Peyer's patch (tissue), 4 donors: Measurements from ENCODE around the gene ZNF664. TPM values are rescaled to one million over a fixed set of nuclear protein-coding genes. Genes with fewer than 3 reads are reported as not detected.

Experiments used
- DNase-seq, 3 donors: peaks; one replicate each; pipeline ENCODE4 v3.0.0-alpha.2; 2017 to 2019
- H3K27ac ChIP-seq, 4 donors: fragments of 200-600 bp; sonication (generic); one replicate each; pipeline ENCODE4 v1.5.1; 2016 to 2019
- H3K27me3 ChIP-seq, 2 donors: fragments of 200-600 bp; sonication (generic); one replicate each; pipeline ENCODE4 v1.5.1; 2019
- H3K36me3 ChIP-seq, 3 donors: fragments of 200-600 bp; sonication (generic); one replicate each; pipeline ENCODE4 v1.5.1; 2016 to 2019
- H3K4me1 ChIP-seq, 4 donors: fragments of 200-600 bp; sonication (generic); one replicate each; pipeline ENCODE4 v1.5.1; 2016 to 2019
- H3K4me3 ChIP-seq, 4 donors: fragments of 200-600 bp; sonication (generic); 1 replicate in 3 of 4; 2 replicates in 1 of 4; pipeline ENCODE4 v1.5.1; 2016 to 2019; ENCODE audit warnings: mild to moderate bottlenecking in 1 of 4
- H3K9me3 ChIP-seq, 4 donors: fragments of 200-600 bp; sonication (generic); one replicate each; pipeline ENCODE4 v1.5.1; 2016 to 2019; ENCODE audit warnings: mild to moderate bottlenecking in 1 of 4
- CTCF ChIP-seq, 6 experiments: fragments of 450-650 bp in 4 of 6; fragments of 200-600 bp in 2 of 6; sonication (generic) in 1 of 6; IDR thresholded peaks; one replicate each; pipeline ENCODE4 v1.5.1; 2017 to 2019; ENCODE audit warnings: antibody characterized with exemption in 6 of 6, mild to moderate bottlenecking in 3 of 6, moderate library complexity in 1 of 6
- POLR2A ChIP-seq, 2 donors: fragments of 450-650 bp; IDR thresholded peaks; one replicate each; pipeline ENCODE4 v1.5.1; 2017; ENCODE audit warnings: antibody characterized with exemption in 2 of 2, mild to moderate bottlenecking in 2 of 2, moderate library complexity in 2 of 2
- total RNA-seq, 4 donors: library from RNA; depleted of rRNA; stranded (reverse); fragments of >200 nt; gene quantifications; one replicate each; pipeline ENCODE4 v1.1.0, GENCODE V29; 2016

The ZNF664 gene
- total RNA-seq, 4 donors from 2014 or later, result 75.9 to 160 (median 114) TPM

- no peak overlapping the region for H3K4me3 ChIP-seq
These were observed 45.5 kb downstream of the ZNF664 start for GRCh38 chr12:124018539-124018938.

DNA sequence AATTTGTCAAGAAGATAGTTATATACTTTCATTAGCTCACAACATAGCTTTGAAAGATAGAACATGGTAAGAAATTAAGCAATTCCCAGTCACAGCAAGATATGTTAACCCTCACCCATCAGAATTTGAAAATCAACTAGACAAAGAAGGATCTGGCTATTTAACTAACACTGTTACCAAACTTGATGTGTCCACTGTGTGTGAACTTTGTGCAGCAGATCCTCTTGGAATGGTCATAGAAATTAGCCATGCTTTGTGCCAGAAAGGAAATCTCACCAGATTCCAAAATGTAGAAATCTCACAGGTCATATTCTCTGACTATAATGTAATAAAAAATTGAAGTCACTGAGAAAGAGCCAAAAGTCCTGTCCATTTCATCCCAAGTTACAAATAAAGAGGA is 46.1 kb downstream of the ZNF664 start:
- TF ChIP-seq POLR2A (IDR thresholded peaks at IDR 0.05), result no peak
- no peak for TF ChIP-seq CTCF (IDR thresholded peaks at IDR 0.05)
- Histone ChIP-seq H3K4me3 (no peak overlapping the region), H3K9me3 (no peaks in the 10 kb centered on the region), H3K36me3 (peaks cover 0 to 3% (median 0%) of the 10 kb centered on the region in 3 donors), H3K4me1 (no peaks in the 10 kb centered on the region), H3K27ac (no peak overlapping the region), H3K27me3 (no peaks in the 10 kb centered on the region)
- DNase-seq, result no peak

More at GRCh38 chr12:124018539-124018938, 45.5 kb downstream of the ZNF664 start:
- Histone ChIP-seq H3K4me1 (no peaks in the 10 kb centered on the region), H3K27me3 (no peaks in the 10 kb centered on the region), H3K27ac (no peak overlapping the region), H3K36me3 (peaks cover 0 to 3% (median under 1%) of the 10 kb centered on the region in 3 donors), H3K9me3 (no peaks in the 10 kb centered on the region)
- TF ChIP-seq POLR2A (IDR thresholded peaks at IDR 0.05) (no peak), CTCF (IDR thresholded peaks at IDR 0.05) (no peak)
- no peak for DNase-seq

DNA sequence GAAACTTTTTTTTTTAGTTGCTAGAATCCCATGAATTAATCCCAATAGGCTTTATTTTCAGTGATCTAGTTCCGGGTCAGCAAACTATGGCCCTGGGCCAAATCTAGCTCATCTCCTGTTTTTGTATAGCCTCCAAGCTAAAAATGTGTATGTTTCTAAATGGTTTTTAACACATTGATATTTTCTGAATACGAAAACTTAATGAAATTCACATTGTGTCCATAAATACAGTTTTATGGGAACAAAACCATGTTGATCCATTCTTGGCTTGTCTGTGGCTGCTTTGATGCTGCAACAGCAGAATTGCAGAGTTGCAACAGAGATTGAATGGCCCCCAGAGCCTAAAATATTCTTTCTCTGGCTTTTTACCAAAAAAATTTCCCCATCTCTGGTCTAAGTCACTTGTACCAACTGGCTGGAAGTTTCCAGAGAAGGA is 47.5 kb downstream of the ZNF664 start:
- Histone ChIP-seq H3K4me1 (no peaks in the 10 kb centered on the region), H3K9me3 (no peaks in the 10 kb centered on the region), H3K36me3 (no peaks in the 10 kb centered on the region), H3K27ac (no peak overlapping the region), H3K27me3 (no peaks in the 10 kb centered on the region), H3K4me3 (no peak overlapping the region)
- no peak for DNase-seq
- TF ChIP-seq CTCF (IDR thresholded peaks at IDR 0.05) (no peak), POLR2A (IDR thresholded peaks at IDR 0.05) (no peak)

GRCh38 chr12:124021007-124021406 is 48.0 kb downstream of the ZNF664 start:
- H3K4me1 ChIP-seq, result no peaks in the 10 kb centered on the region
- DNase-seq, result no peak
- H3K27ac ChIP-seq, result no peak overlapping the region
- no peaks in the 10 kb centered on the region for H3K9me3 ChIP-seq
- TF ChIP-seq POLR2A (IDR thresholded peaks at IDR 0.05) (no peak), CTCF (IDR thresholded peaks at IDR 0.05) (no peak)
- no peaks in the 10 kb centered on the region for H3K36me3 ChIP-seq
- no peak overlapping the region for H3K4me3 ChIP-seq
- no peaks in the 10 kb centered on the region for H3K27me3 ChIP-seq

- Histone ChIP-seq H3K27ac (no peak overlapping the region), H3K4me1 (no peaks in the 10 kb centered on the region), H3K9me3 (no peaks in the 10 kb centered on the region), H3K4me3 (no peak overlapping the region), H3K27me3 (no peaks in the 10 kb centered on the region), H3K36me3 (no peaks in the 10 kb centered on the region)
- DNase-seq, result no peak
- TF ChIP-seq CTCF (IDR thresholded peaks at IDR 0.05), result no peak
- no peak for TF ChIP-seq POLR2A (IDR thresholded peaks at IDR 0.05)
These were observed 49.1 kb downstream of the ZNF664 start for GRCh38 chr12:124022161-124022560.

DNA sequence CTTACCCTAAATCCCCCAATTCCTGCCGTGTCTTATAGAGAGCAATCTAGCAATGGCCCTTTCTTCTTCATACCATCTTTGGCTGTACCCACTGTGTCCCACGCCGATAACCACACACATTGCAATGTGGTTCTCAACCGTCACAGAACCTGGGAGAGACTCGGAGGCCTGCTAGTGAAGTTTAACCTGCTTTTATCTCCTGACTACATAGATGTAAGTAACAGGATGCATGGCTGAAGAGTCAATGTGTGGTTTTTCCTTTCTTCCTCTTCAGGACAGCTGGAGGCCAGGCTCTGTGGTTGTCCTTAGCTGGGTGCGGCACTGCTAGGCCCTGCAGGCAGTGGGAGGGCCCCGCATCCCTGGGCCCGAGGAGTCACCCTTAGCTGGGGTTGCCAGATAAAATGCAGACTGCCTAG is 51.3 kb downstream of the ZNF664 start:
- no peaks in the 10 kb centered on the region for H3K9me3 ChIP-seq
- H3K4me3 ChIP-seq, result no peak overlapping the region
- H3K4me1 ChIP-seq, result no peaks in the 10 kb centered on the region
- no peaks in the 10 kb centered on the region for H3K27me3 ChIP-seq
- TF ChIP-seq CTCF (IDR thresholded peaks at IDR 0.05), result no peak
- TF ChIP-seq POLR2A (IDR thresholded peaks at IDR 0.05), result no peak
- no peak for DNase-seq
- no peaks in the 10 kb centered on the region for H3K36me3 ChIP-seq
- no peak overlapping the region for H3K27ac ChIP-seq
